HG02623 (cell line): Measurements from ENCODE around the gene UNKL.

Source experiments
- ATAC-seq: cut with Tn5 transposase; IDR thresholded peaks from one replicate; pipeline ENCODE4 v1.9.1; 2021; ENCODE audit warnings: moderate library complexity; ENCODE audit not compliant: unreplicated experiment

The UNKL gene

GRCh38 chr16:1314399-1315068, 100.0 kb downstream of the UNKL start:
- no peak for ATAC-seq

GRCh38 chr16:1313721-1314369, 100.7 kb downstream of the UNKL start:
- no peak for ATAC-seq
